HG02571 (cell line): ENCODE data around the gene MYBPHL.

Source experiments
- ATAC-seq: cut with Tn5 transposase; IDR thresholded peaks from one replicate; pipeline ENCODE4 v1.9.1; 2021; ENCODE audit warnings: mild to moderate bottlenecking, moderate library complexity; ENCODE audit not compliant: unreplicated experiment

The MYBPHL gene

GRCh38 chr1:109281680-109282496 lies 24.9 kb downstream of the MYBPHL start:
- ATAC-seq: no peak

- ATAC-seq: no peak
These were observed 25.9 kb downstream of the MYBPHL start for GRCh38 chr1:109280862-109281261.

DNA sequence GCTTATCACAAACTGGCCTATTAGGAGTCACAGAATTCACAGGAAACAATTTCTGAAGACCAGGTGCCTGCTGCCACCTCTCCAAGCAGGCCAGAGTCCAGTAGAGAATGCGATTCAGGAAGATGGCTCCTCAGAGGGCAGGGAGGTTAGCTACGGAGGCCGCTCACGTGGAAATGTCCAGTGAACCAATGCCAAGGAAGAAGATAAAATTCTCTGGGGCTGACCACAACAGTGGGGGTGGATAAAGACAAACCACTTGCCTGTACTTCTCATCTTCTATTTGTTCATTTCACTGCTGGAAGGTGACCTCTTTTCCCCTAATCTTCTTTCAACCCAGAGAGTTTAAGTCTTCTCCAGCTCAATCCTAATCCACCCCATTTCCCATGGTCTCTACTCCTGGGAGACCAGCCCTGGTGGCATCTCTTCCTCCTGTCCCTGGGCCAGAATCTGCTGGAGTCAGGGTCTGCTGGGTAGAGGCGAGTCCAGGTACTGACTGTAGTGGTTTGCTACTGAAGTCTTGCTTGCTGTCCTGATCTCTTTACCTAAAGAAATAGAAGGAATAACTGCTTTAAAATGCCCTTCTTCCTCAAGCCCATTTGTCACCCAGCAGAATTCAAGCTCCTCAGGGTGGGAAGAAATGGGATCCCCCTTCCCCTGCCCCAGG lies 27.1 kb downstream of the MYBPHL start:
- ATAC-seq: no peak

DNA sequence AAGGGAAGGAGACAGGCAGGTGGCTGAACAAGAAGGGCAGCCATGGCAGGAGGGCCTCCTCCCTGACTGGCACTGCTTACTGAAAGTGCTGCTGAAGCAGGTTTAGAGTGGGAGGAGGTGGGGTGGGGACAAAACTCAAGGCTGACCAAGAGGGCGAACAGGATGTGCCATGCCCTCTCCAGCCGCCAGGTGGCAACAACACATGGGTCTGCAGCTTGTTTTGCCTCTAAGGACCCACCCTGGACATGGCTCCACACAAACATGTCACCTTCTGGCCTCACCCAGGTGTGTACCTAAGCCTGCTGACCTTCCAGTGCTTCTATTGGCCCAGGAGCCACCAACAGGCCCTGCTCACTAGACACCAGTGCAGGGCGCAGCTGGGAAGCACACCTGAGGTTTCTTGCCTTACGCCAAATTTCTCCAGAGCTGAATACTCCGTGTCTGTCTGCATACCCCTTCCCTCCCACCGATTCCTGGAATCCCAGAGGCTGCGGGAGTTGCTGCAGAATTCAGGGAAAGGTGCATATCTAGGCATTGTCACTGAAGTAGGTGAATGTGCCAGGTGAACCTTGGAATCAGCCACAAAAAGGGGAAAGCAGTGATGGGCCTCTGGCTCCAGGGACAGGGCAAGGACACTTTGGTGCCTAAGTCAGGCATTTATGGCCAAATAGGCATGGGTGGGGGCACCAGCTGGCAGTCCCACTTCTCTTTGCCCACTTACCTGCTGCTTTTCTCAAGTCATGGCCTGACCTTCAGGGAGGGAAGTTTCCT lies 29.2 kb downstream of the MYBPHL start:
- no peak for ATAC-seq

GRCh38 chr1:109275706-109276345 lies 31.0 kb downstream of the MYBPHL start:
- ATAC-seq: no peak

- no peak for ATAC-seq
These were observed 32.0 kb downstream of the MYBPHL start for GRCh38 chr1:109274533-109275476.

DNA sequence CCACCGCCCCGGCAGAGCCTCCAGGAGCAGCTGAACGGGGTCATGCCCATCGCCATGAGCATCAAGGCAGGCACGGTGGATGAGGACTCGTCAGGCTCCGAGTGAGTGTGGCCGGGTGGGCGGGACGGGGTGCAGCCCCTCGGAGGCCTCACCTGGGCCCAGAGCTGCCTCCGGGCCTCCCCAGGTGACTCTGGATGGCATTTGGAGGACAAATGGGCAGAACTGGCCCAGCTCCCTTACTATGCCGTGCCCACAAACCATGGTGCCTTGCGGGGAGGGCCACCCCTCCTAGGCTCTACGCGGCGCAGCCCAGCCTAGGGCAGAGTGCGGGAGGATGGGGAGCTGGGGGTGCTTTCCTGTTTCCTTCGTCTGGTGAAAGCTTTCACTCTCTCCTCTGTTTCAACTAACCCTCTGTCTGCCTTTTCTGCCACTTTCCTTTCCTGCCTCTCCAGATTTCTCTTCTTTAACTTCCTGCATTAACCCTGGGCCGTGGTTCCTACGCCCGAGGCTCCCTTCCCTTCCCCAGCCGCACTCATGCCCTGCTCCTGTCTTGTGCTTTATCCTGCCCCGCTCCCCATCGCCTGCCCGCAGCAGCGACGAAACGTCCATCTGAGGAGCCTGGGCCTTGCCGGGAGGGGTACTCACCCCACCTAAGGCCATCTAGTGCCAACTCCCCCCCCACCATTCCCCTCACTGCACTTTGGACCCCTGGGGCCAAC lies 33.1 kb downstream of the MYBPHL start:
- ATAC-seq: no peak

GRCh38 chr1:109272831-109273547 lies 33.8 kb downstream of the MYBPHL start:
- ATAC-seq: no peak

GRCh38 chr1:109272021-109272799 lies 34.6 kb downstream of the MYBPHL start:
- no peak for ATAC-seq

- ATAC-seq: no peak
These were observed 35.4 kb downstream of the MYBPHL start for GRCh38 chr1:109271458-109271857.

GRCh38 chr1:109270623-109271317 lies 36.0 kb downstream of the MYBPHL start:
- no peak for ATAC-seq

DNA sequence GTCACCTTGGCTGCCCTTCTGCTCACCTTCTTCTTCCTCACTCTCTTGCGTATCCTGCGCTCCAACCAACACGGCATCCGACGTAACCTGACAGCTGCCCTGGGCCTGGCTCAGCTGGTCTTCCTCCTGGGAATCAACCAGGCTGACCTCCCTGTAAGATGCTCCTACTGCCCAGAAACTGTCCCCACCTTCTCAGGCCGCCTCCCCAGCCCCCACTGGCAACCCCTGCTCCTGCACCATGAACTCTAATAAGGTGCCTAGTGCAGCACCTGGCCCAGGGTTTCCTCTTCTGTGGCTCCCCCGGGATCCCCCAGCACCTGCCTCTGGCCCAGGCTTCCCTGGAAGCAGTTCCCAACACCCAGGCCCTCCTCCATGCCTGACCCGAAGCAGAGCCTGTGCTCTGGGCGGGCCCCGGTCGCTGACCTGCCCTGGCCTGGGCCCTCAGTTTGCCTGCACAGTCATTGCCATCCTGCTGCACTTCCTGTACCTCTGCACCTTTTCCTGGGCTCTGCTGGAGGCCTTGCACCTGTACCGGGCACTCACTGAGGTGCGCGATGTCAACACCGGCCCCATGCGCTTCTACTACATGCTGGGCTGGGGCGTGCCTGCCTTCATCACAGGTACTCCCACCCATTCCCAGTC lies 36.7 kb downstream of the MYBPHL start:
- ATAC-seq: no peak

GRCh38 chr1:109269212-109269980 lies 37.4 kb downstream of the MYBPHL start:
- no peak for ATAC-seq

- ATAC-seq: no peak
These were observed 38.2 kb downstream of the MYBPHL start for GRCh38 chr1:109268431-109269211.

DNA sequence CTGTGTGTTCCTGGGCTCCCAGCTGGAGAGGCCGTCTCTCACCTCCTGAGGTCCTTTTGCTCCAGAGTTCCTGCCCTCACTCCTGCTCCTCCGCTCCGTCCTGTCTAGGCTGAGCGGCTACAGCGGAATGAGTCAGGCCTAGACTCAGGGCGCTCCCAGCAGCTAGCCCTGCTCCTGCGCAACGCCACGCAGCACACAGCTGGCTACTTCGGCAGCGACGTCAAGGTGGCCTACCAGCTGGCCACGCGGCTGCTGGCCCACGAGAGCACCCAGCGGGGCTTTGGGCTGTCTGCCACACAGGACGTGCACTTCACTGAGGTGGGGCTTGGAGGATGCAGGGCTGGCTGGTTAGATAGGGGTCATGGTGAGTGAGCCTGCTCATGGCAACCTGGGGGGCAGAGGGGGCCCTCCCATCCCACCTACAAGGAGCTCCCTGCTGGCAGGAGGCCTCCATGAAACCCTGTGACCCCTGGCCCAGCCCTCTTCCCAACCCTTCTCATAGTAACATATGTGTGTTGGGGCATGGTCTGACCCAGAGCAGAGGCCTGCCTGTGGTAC lies 39.0 kb downstream of the MYBPHL start:
- no peak for ATAC-seq
